OCI-LY1 (cell line): ENCODE data around the gene ZNF460.

Experiments used
- H2AFZ ChIP-seq: fragments of 200-600 bp; sonication (generic), shearing (Covaris generic); 2 replicates; pipeline ENCODE4 v1.6.0; 2014; ENCODE audit warnings: antibody characterized with exemption, mild to moderate bottlenecking, low read length
- H3F3A ChIP-seq: fragments of 200-600 bp; sonication (generic), shearing (Covaris generic); 2 replicates; pipeline ENCODE4 v1.6.0; 2014; ENCODE audit warnings: mild to moderate bottlenecking, antibody characterized with exemption, low read length, moderate library complexity; ENCODE audit not compliant: insufficient read depth
- H3K27ac ChIP-seq: fragments of 200-600 bp; sonication (generic); 2 replicates; pipeline ENCODE4 v1.5.1; 2014; ENCODE audit warnings: low read length, mixed run types, mild to moderate bottlenecking, low read depth; ENCODE audit not compliant: poor library complexity, severe bottlenecking
- H3K27me3 ChIP-seq: fragments of 200-600 bp; sonication (generic); 2 replicates; pipeline ENCODE4 v1.6.0; 2014; ENCODE audit warnings: antibody characterized with exemption, mild to moderate bottlenecking, low read length, moderate library complexity; ENCODE audit not compliant: insufficient read depth
- H3K36me3 ChIP-seq: fragments of 200-600 bp; sonication (generic); 2 replicates; pipeline ENCODE4 v1.6.1; 2014; ENCODE audit warnings: mild to moderate bottlenecking, antibody characterized with exemption, low read length, moderate library complexity, mixed read lengths; ENCODE audit not compliant: insufficient read depth
- H3K4me1 ChIP-seq: fragments of 200-600 bp; sonication (generic); 2 replicates; pipeline ENCODE4 v1.5.1; 2014; ENCODE audit warnings: mild to moderate bottlenecking, low read length, moderate library complexity; ENCODE audit not compliant: insufficient read depth, severe bottlenecking
- H3K4me2 ChIP-seq: fragments of 200-600 bp; sonication (generic), shearing (Covaris generic); 2 replicates; pipeline ENCODE4 v1.6.1; 2014; ENCODE audit warnings: low read length
- H3K4me3 ChIP-seq: fragments of 200-600 bp; sonication (generic); 2 replicates; pipeline ENCODE4 v1.5.1; 2014; ENCODE audit warnings: low read length, low read depth, mild to moderate bottlenecking, mixed read lengths; ENCODE audit not compliant: poor library complexity, severe bottlenecking
- H3K79me2 ChIP-seq: fragments of 200-600 bp; shearing (Covaris generic); 2 replicates; pipeline ENCODE4 v1.6.1; 2016; ENCODE audit warnings: mixed run types, low read length, mixed read lengths; ENCODE audit not compliant: insufficient read depth
- H3K9ac ChIP-seq: fragments of 200-600 bp; sonication (generic), shearing (Covaris generic); 2 replicates; pipeline ENCODE4 v1.6.1; 2014; ENCODE audit warnings: mild to moderate bottlenecking, low read length, mixed read lengths
- H3K9me2 ChIP-seq: fragments of 200-600 bp; sonication (generic), shearing (Covaris generic); 2 replicates; pipeline ENCODE4 v1.6.1; 2014; ENCODE audit warnings: low read depth, mild to moderate bottlenecking, low read length, mixed read lengths
- H3K9me3 ChIP-seq: fragments of 200-600 bp; shearing (Covaris generic); 2 replicates; pipeline ENCODE4 v1.6.1; 2014; ENCODE audit warnings: low read length, mixed read lengths
- H4K20me1 ChIP-seq: fragments of 200-600 bp; sonication (generic), shearing (Covaris generic); 2 replicates; pipeline ENCODE4 v1.6.0; 2016; ENCODE audit warnings: mild to moderate bottlenecking, low read length; ENCODE audit not compliant: insufficient read depth
- CTCF ChIP-seq: fragments of 200-600 bp; sonication (generic), shearing (Covaris generic); IDR thresholded peaks from 2 replicates; pipeline ENCODE4 v1.5.1; 2017; ENCODE audit warnings: mild to moderate bottlenecking, antibody characterized with exemption, low read length, moderate library complexity, mixed read lengths
- EZH2 ChIP-seq: fragments of 200-600 bp; sonication (generic), shearing (Covaris generic); IDR thresholded peaks from 2 replicates; pipeline ENCODE4 v1.8.0; 2017; ENCODE audit warnings: borderline replicate concordance, mixed run types, mild to moderate bottlenecking, antibody characterized with exemption, low read length, moderate library complexity, mixed read lengths

The ZNF460 gene

GRCh38 chr19:57282011-57282643 is 1.8 kb downstream of the ZNF460 start:
- Histone ChIP-seq H3K4me3 (peak overlapping the region; percentile 86), H3K36me3 (peaks cover 42% of the 10 kb centered on the region), H3F3A (no peaks in the 10 kb centered on the region), H3K4me1 (peaks cover 25% of the 10 kb centered on the region), H3K4me2 (peak overlapping the region; percentile 95), H4K20me1 (no peaks in the 10 kb centered on the region), H3K27me3 (no peaks in the 10 kb centered on the region), H3K9me2 (no peaks in the 10 kb centered on the region), H3K9ac (peak overlapping the region; percentile 39; the same call in 1 of the 2 replicates), H2AFZ (no peak overlapping the region), H3K79me2 (peaks cover 39% of the 10 kb centered on the region), H3K27ac (no peak overlapping the region), H3K9me3 (no peaks in the 10 kb centered on the region)
- no peak for TF ChIP-seq CTCF

DNA sequence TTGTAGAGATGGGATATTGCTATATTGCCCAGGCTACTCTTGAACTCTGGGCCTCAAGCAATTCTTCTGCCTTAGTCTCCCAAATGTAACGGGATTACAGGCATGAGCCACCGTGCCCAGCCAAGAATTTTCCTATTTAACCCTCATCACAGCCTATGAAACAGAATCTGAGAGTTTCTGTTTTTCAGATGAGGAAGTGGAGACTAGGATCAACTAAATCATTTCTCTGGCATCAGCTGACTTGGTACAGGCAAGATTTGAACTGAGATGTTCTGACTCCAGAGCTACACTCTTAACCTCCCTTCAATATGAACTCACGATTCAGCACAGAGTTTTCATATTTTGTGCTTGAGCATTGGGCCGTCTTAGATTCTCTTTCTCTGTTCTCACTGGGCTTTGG is 8.1 kb downstream of the ZNF460 start:
- Histone ChIP-seq H3K27ac (no peak overlapping the region), H4K20me1 (no peaks in the 10 kb centered on the region), H3K4me3 (no peak overlapping the region), H3K9ac (no peak overlapping the region), H3K27me3 (no peaks in the 10 kb centered on the region), H3K9me3 (peaks cover 23% of the 10 kb centered on the region), H3K4me2 (no peak overlapping the region), H3F3A (no peaks in the 10 kb centered on the region), H3K79me2 (peaks cover 12% of the 10 kb centered on the region; the same call in 1 of the 2 replicates), H3K9me2 (no peaks in the 10 kb centered on the region), H3K4me1 (no peaks in the 10 kb centered on the region), H2AFZ (no peak overlapping the region), H3K36me3 (peaks cover 97% of the 10 kb centered on the region)
- no peak for TF ChIP-seq EZH2
- TF ChIP-seq CTCF = no peak

DNA sequence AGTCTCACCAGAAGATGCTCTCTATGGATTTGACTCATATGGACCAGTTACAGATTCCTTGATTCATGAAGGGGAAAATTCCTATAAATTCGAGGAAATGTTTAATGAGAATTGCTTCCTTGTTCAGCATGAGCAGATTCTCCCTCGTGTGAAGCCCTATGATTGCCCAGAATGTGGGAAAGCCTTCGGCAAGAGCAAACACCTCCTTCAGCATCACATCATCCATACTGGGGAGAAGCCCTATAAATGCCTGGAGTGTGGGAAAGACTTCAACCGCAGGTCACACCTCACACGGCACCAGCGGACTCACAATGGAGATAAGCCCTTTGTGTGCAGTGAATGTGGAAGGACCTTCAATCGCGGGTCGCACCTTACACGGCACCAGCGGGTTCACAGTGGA is 10.7 kb downstream of the ZNF460 start:
- Histone ChIP-seq H3K4me3 (no peak overlapping the region), H3K9ac (no peak overlapping the region), H2AFZ (no peak overlapping the region), H3K9me2 (no peaks in the 10 kb centered on the region), H3K4me1 (no peaks in the 10 kb centered on the region), H3K27ac (no peak overlapping the region), H3K36me3 (peaks cover 99% of the 10 kb centered on the region), H3K9me3 (peaks cover 40% of the 10 kb centered on the region), H3K4me2 (no peak overlapping the region), H3K27me3 (no peaks in the 10 kb centered on the region), H4K20me1 (no peaks in the 10 kb centered on the region), H3F3A (no peaks in the 10 kb centered on the region), H3K79me2 (peaks cover 19% of the 10 kb centered on the region)
- TF ChIP-seq EZH2 = no peak
- TF ChIP-seq CTCF = no peak
